PC-3 (cell line): ENCODE measurements around the gene STX8. TPM values are rescaled to one million over a fixed set of nuclear protein-coding genes. Genes with fewer than 3 reads are reported as not detected.

Source experiments
- ATAC-seq: fragments of 200-7000 bp; cut with Tn5 transposase; 2 replicates; pipeline ENCODE4 v1.9.1; 2020; ENCODE audit warnings: mild to moderate bottlenecking, moderate library complexity
- Bru-seq: library from RNA; stranded (reverse); fragments of 400-500 nt; gene quantifications from one replicate; lab custom pipeline; 2021; lab: Mats Ljungman, UMichigan
- BruChase-seq, 2 experiments: library from RNA; stranded (reverse); fragments of 400-500 nt; gene quantifications; one replicate each; lab custom pipeline; 2021; lab: Mats Ljungman, UMichigan
- BruUV-seq: library from RNA; stranded (reverse); fragments of 400-500 nt; replicated peaks from 2 replicates; lab custom pipeline; 2021; lab: Mats Ljungman, UMichigan
- CTCF ChIA-PET: fragments of 300-600 bp; sonication (Branson Sonifier 250); formaldehyde crosslinking; loops from one replicate; lab custom pipeline; 2022; ENCODE audit warnings: antibody characterized with exemption; lab: Charles Lee
- POLR2A ChIA-PET: fragments of 300-600 bp; sonication (Branson Sonifier 250); formaldehyde crosslinking; loops from one replicate; lab custom pipeline; 2022; ENCODE audit warnings: antibody characterized with exemption; ENCODE audit not compliant: unreplicated experiment; lab: Charles Lee
- DNase-seq: peaks from one replicate; pipeline ENCODE4 v3.0.0-alpha.2; 2015
- H2AFZ ChIP-seq: fragments of 300-600 bp; sonication (generic); 2 replicates; pipeline ENCODE4 v1.6.0; 2016; ENCODE audit warnings: antibody characterized with exemption, low read length
- H3F3A ChIP-seq: fragments of 300-600 bp; sonication (generic); one replicate; pipeline ENCODE4 v1.6.0; 2017; ENCODE audit warnings: antibody characterized with exemption, low read length, control low read depth, mild to moderate bottlenecking; ENCODE audit not compliant: unreplicated experiment
- H3K27ac ChIP-seq: fragments of 300-600 bp; sonication (generic); 2 replicates; pipeline ENCODE4 v1.5.1; 2016; ENCODE audit warnings: mild to moderate bottlenecking, low read length
- H3K27me3 ChIP-seq: fragments of 300-600 bp; sonication (generic); 2 replicates; pipeline ENCODE4 v1.6.1; 2016; ENCODE audit warnings: low read length, mixed read lengths
- H3K36me3 ChIP-seq: fragments of 300-600 bp; sonication (generic); 2 replicates; pipeline ENCODE4 v1.6.1; 2016; ENCODE audit warnings: low read depth, mixed run types, low read length, mixed read lengths
- H3K4me1 ChIP-seq: fragments of 300-600 bp; sonication (generic); 2 replicates; pipeline ENCODE4 v1.5.1; 2016; ENCODE audit warnings: low read length; ENCODE audit not compliant: insufficient read depth
- H3K4me2 ChIP-seq: fragments of 300-600 bp; sonication (generic); 2 replicates; pipeline ENCODE4 v1.6.0; 2016; ENCODE audit warnings: low read length
- H3K4me3 ChIP-seq: fragments of 300-600 bp; sonication (generic); 2 replicates; pipeline ENCODE4 v1.5.1; 2016; ENCODE audit warnings: mild to moderate bottlenecking, low read length, mixed read lengths
- H3K79me2 ChIP-seq: fragments of 300-600 bp; sonication (generic); 2 replicates; pipeline ENCODE4 v1.6.1; 2017; ENCODE audit warnings: low read length, mixed read lengths
- H3K9ac ChIP-seq: fragments of 300-600 bp; sonication (generic); 2 replicates; pipeline ENCODE4 v1.6.0; 2016; ENCODE audit warnings: mild to moderate bottlenecking, low read length
- H3K9me2 ChIP-seq: fragments of 300-600 bp; sonication (generic); replicated peaks from 2 replicates; pipeline ENCODE4 v1.6.1; 2016; ENCODE audit warnings: mixed run types, low read length, mixed read lengths
- H3K9me3 ChIP-seq: fragments of 300-600 bp; sonication (generic); 2 replicates; pipeline ENCODE4 v1.6.1; 2016; ENCODE audit warnings: low read length, mixed read lengths
- H4K20me1 ChIP-seq: fragments of 300-600 bp; sonication (generic); 2 replicates; pipeline ENCODE4 v1.6.1; 2016; ENCODE audit warnings: low read length, mixed read lengths
- CTCF ChIP-seq: fragments of 300-600 bp; sonication (generic); conservative IDR thresholded peaks from 2 replicates; pipeline ENCODE4 v1.5.1; 2017; ENCODE audit warnings: antibody characterized with exemption, low read depth, mild to moderate bottlenecking, low read length
- EZH2 ChIP-seq: fragments of 300-600 bp; sonication (generic); IDR thresholded peaks from one replicate; pipeline ENCODE4 v1.6.1; 2017; ENCODE audit warnings: antibody characterized with exemption, mild to moderate bottlenecking, low read length; ENCODE audit not compliant: unreplicated experiment
- EZH2phosphoT487 ChIP-seq: fragments of 300-600 bp; sonication (generic); IDR thresholded peaks from 2 replicates; pipeline ENCODE4 v1.6.1; 2018; ENCODE audit warnings: mild to moderate bottlenecking, antibody characterized with exemption, low read length, borderline replicate concordance
- intact Hi-C: fragments of 100-400 bp; cut with micrococcal nuclease; formaldehyde crosslinking; loops from 2 replicates; pipeline ENCODE4 v1.9.0; 2023
- long read RNA-seq: library from polyadenylated mRNA; unstranded; transcript quantifications from one replicate; pipeline ENCODE4 v2.0.0, GENCODE V29; 2021; ENCODE audit not compliant: unreplicated experiment
- total RNA-seq: library from RNA; depleted of rRNA; stranded (reverse); fragments of >200 nt; gene quantifications from 2 replicates; pipeline ENCODE4 v1.2.3, GENCODE V29; 2014; rRNA removed

Gene STX8
- total RNA-seq (33.6 and 57.4 TPM in 2 replicates), Bru-seq, nascent RNA (percentile 54 among the genes with signal in this experiment), BruChase-seq, experiment 1, labeled RNA remaining after a 6-hour chase (percentile 52 among the genes with signal in this experiment), BruChase-seq, experiment 2, labeled RNA remaining after a 2-hour chase (percentile 56 among the genes with signal in this experiment)
- long read RNA-seq, transcript STX8-201 (8 exons, 1,246 nt): major isoform, 16 of 34 reads
- long read RNA-seq, partial matches to known transcripts: 8 of 34 reads
- long read RNA-seq, other reads (novel, unspliced or antisense): 6 of 34 reads

GRCh38 chr17:9575381-9576101 lies at the start of gene STX8:
Gene STX8 (minus strand): TSS chr17:9575820. CDS start chr17:9575808, 12 bp downstream.
- Histone ChIP-seq H3K27ac (no peak within 1 kb of the TSS), H4K20me1 (no peaks in the 10 kb centered on the region), H3K4me1 (0 out of 2 replicates have a peak, but pooled peaks cover 6% of the 10 kb centered on the region), H3K9me3 (no peaks in the 10 kb centered on the region), H3F3A (no peaks in the 10 kb centered on the region), H3K27me3 (no peaks in the 10 kb centered on the region), H3K79me2 (peaks cover 9% of the 10 kb centered on the region), H3K4me2 (peak within 1 kb of the TSS; percentile 91), H3K9me2 (no peaks in the 10 kb centered on the region), H3K9ac (peak within 1 kb of the TSS; percentile 83), H2AFZ (peak within 1 kb of the TSS; percentile 94), H3K4me3 (peak within 1 kb of the TSS; percentile 85), H3K36me3 (no peaks in the 10 kb centered on the region)
- CTCF ChIA-PET: interaction anchor here (0.6 to 0.8 kb wide), 2 partner anchors 19 to 193 kb away, joined by 4 to 13 read pairs; no protein-coding TSS in a partner anchor
- TF ChIP-seq EZH2 (no peak), CTCF (no peak), EZH2phosphoT487 (no peak)
- DNase-seq (peak; percentile 74), ATAC-seq (peak; percentile 92)
- intact Hi-C loops: loop anchor here (2.0 to 10.0 kb wide), 2 partner anchors 69 to 169 kb away; partner anchors contain the start of gene USP43
- POLR2A ChIA-PET: no interaction called here
- TSS peak; percentile 65 for BruUV-seq

- H3K4me3 ChIP-seq: no peak overlapping the region
- H3K9ac ChIP-seq: no peak overlapping the region
- no peaks in the 10 kb centered on the region for H3K27me3 ChIP-seq
- ATAC-seq (no peak), DNase-seq (no peak)
- no peaks in the 10 kb centered on the region for H3K4me1 ChIP-seq
- ChIA-PET POLR2A (no interaction called here), CTCF (no interaction called here)
- H3K36me3 ChIP-seq: no peaks in the 10 kb centered on the region
- intact Hi-C loops: no loop called here
- no peaks in the 10 kb centered on the region for H4K20me1 ChIP-seq
- BruUV-seq: no TSS peak
- no peak overlapping the region for H3K27ac ChIP-seq
- no peak overlapping the region for H2AFZ ChIP-seq
- no peaks in the 10 kb centered on the region for H3K79me2 ChIP-seq
- H3K9me3 ChIP-seq: no peaks in the 10 kb centered on the region
- TF ChIP-seq EZH2phosphoT487 (no peak), EZH2 (no peak), CTCF (no peak)
- H3K9me2 ChIP-seq: no peaks in the 10 kb centered on the region
- H3F3A ChIP-seq: no peaks in the 10 kb centered on the region
- no peak overlapping the region for H3K4me2 ChIP-seq
Observed at GRCh38 chr17:9622961-9623360, 47.3 kb upstream of the STX8 start.
